GM12891 (cell line): ENCODE measurements around the gene PTPRN2.

Source experiments
- POLR2A ChIP-seq: IDR thresholded peaks from 2 replicates; pipeline ENCODE4 v1.6.1; 2011; ENCODE audit warnings: low read depth, low read length, control low read depth
- POLR2AphosphoS5 ChIP-seq: IDR thresholded peaks from 2 replicates; pipeline ENCODE4 v1.6.1; 2011; ENCODE audit warnings: low read depth, low read length, control low read depth
- POU2F2 ChIP-seq: IDR thresholded peaks from 2 replicates; pipeline ENCODE4 v1.6.1; 2011; ENCODE audit warnings: low read depth, mild to moderate bottlenecking, control low read depth, low read length, moderate library complexity
- SPI1 ChIP-seq: IDR thresholded peaks from 2 replicates; pipeline ENCODE4 v1.6.1; 2011; ENCODE audit warnings: low read depth, low read length, control low read depth
- TAF1 ChIP-seq: IDR thresholded peaks from 2 replicates; pipeline ENCODE4 v1.6.1; 2011; ENCODE audit warnings: low read depth, low read length, control low read depth

GRCh38 chr7:158585721-158586498, 1.7 kb downstream of the PTPRN2 start:
- no peak for TF ChIP-seq TAF1
- no peak for TF ChIP-seq POLR2A
- no peak for TF ChIP-seq POLR2AphosphoS5
- no peak for TF ChIP-seq SPI1
- no peak for TF ChIP-seq POU2F2
